ENCODE measurements around the gene SIK3.
"Not testable (repeated sequence)": the region's sequence is repeated elsewhere in the genome, so short reads cannot be mapped to it uniquely, and the experiment has no call there.

SIK3 gene

DNA sequence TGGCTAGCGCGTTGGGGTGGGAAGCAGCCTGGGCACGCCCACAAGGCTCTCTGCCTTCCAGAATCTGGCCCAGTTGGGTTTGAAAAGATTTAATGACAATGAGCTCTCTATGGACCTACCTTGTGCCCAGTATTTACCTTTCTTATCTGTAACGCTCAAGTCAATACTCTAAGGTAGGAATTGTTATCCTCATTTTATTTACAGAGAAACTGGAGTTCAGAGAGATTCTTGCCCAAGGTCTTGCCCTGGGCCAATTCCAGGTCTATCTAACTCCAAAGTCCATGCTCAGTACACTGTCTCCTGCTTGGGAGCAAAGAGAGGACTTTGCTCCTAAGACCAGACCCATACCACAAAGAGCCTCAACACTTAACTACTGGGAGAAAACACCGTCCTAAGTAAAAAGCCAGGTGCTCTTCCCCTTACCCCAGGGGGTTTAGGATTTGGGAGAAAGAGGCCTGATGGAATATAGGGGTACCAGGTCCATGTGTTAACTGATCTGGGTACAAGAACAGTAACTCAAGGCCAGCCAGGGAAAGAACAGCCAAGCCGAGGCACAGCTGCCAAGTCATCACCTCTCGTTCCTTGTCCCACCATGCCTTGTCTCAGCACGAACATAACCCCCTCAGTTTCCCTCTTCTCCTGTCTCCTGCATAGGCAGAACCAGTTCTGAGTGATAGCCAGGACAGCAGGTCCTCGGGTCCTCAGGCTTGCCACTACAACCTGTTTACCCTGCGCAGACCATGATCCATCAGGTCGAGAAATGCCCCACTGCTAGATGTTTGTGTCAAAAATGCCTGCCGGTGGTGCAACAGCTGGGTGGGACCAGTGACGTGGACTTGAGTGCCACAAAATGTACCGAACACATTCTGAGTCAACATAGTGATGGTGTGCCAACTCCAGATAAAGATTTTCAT, 289.7 kb downstream of the SIK3 start:
- CTCF ChIA-PET = interaction anchor here (0.8 to 3.1 kb wide), 2 partner anchors 17 to 18 kb away, joined by 3 to 12 read pairs; partner anchors contain the start of gene APOA5

DNA sequence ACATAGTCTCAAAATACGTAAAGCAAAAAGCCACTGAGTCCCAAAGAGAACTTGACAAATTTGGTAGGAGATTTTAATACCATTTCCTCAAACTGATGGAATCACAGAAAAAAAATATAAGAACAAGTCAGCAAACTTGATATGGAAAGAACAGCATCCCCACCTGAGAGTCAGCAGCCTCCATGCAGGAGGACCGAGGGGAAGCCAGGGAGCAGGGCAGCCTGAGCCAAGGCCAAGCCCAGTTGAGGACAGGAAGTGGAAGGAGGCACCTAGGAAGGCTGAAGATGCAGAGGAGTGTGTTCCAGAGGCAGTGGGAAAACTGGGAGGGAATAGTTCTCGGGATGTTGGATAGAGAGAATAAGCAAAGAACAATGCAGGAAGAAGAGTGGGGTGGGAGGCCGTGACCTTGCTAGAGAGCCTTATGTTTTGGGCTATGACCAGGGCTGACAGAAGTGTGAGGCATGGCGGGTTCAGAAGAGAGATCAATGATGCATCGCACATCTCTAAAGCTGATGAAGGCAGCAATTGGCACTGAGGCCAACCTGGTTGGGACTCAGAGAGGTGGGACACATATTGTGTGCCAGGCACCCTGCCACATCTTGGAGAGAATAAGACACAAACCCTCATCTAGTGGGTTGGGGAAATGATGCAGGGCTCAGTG, 290.5 kb downstream of the SIK3 start:
- TF ChIP-seq, protein P1, sequence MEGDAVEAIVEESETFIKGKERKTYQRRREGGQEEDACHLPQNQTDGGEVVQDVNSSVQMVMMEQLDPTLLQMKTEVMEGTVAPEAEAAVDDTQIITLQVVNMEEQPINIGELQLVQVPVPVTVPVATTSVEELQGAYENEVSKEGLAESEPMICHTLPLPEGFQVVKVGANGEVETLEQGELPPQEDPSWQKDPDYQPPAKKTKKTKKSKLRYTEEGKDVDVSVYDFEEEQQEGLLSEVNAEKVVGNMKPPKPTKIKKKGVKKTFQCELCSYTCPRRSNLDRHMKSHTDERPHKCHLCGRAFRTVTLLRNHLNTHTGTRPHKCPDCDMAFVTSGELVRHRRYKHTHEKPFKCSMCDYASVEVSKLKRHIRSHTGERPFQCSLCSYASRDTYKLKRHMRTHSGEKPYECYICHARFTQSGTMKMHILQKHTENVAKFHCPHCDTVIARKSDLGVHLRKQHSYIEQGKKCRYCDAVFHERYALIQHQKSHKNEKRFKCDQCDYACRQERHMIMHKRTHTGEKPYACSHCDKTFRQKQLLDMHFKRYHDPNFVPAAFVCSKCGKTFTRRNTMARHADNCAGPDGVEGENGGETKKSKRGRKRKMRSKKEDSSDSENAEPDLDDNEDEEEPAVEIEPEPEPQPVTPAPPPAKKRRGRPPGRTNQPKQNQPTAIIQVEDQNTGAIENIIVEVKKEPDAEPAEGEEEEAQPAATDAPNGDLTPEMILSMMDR (IDR thresholded peaks at IDR 0.05; ENCODE audit: insufficient read depth, low read length, missing control alignments) = no peak
- ChIA-PET POLR2A (no interaction called here), CTCF (interaction anchor here (0.8 kb wide), 1 partner anchor 16 kb away, joined by 3 read pairs; the partner anchor contains the start of gene APOA5)
- no peak overlapping the region for H3K4me3 ChIP-seq (ENCODE audit: low read depth, low read length)
- DNase-seq (ENCODE audit: low read depth, low spot score) = no peak

More for the DNA sequence above, 289.7 kb downstream of the SIK3 start:
- no peak overlapping the region for H3K4me3 ChIP-seq (ENCODE audit: low read depth, low read length)
- POLR2A ChIA-PET = no interaction called here
- TF ChIP-seq, protein P1 (IDR thresholded peaks at IDR 0.05; ENCODE audit: insufficient read depth, low read length, missing control alignments) = no peak
- no peak for DNase-seq (ENCODE audit: low read depth, low spot score)

DNA sequence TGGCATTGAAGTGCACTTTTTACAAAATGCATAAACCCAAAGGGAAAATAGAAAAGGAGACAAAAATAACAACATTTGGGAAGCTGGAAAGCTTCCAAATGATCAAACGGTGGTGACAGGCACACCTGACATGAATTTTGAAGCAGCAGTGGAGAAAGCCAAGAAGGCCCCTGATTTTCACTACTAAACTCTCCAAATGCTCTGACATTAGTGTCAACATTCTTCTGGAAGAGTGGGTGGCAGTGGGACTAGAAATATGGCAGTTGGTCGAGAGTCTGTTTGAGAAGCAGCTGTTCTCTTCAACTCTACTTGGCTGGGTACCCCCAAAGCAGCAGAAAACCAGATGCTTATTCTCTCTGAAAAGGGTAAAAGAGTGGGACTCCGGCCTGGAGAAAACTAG, 294.2 kb downstream of the SIK3 start:
- TF ChIP-seq, protein P1 (IDR thresholded peaks at IDR 0.05; ENCODE audit: insufficient read depth, low read length, missing control alignments) = no peak
- CTCF ChIA-PET = interaction anchor here (1.2 kb wide), 1 partner anchor 13 kb away, joined by 4 read pairs; no protein-coding TSS in a partner anchor
- POLR2A ChIA-PET = interaction anchor here (0.7 kb wide), 1 partner anchor 17 kb away, joined by 3 read pairs; no protein-coding TSS in a partner anchor
- no peak overlapping the region for H3K4me3 ChIP-seq (ENCODE audit: low read depth, low read length)
- DNase-seq (ENCODE audit: low read depth, low spot score) = no peak

DNA sequence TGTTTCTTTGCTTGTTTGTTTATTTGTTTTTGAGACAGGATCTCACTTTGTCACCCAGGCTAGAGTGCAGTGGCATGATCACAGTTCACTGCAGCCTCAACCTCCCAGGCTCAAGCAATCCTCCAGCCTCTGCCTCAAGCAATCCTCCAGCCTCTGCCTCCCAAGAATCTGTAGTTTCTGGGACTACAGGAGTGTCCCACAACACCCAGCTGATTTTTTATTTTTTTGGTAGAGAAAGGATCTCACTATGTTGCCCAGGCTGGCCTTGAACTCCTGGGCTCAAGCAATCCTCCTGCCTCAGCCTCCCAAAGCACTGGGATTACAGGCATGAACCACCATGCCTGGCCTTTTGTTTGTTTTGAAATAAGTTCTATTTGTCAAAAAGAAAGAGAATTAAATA, 296.6 kb downstream of the SIK3 start:
- H3K4me3 ChIP-seq (ENCODE audit: low read depth, low read length); DNase-seq (ENCODE audit: low read depth, low spot score); POLR2A ChIA-PET: not testable (repeated sequence)
- CTCF ChIA-PET = interaction anchor here (4.3 kb wide), 1 partner anchor 11 kb away, joined by 28 read pairs; the partner anchor contains the start of gene APOA5

DNA sequence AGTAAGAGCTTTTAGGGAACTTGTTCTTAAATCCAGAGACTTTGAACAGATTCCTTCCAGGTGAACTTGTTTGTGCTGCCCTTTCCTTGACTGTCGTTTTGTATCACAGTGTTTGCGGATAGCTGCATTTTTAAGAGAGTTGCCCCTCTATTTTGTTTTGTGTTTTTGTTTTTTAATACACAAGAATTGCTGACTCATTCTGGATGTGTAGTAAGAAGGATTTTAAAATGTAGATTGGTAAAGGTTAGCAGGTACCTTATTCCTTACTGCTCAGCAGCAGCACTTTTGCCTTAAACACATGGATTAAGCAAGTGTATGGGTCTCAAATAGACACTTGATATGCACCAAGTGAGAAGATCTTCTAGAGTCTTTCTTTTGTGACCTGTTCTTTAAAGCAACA, 297.6 kb downstream of the SIK3 start:
- H3K4me3 ChIP-seq (ENCODE audit: low read depth, low read length) = no peak overlapping the region
- ChIA-PET POLR2A (no interaction called here), CTCF (interaction anchor here (0.6 to 4.3 kb wide), 3 partner anchors 10 to 14 kb away, joined by 3 to 28 read pairs (median 3); partner anchors contain the start of gene APOA5)
- no peak for DNase-seq (ENCODE audit: low read depth, low spot score)
- TF ChIP-seq, protein P1 (IDR thresholded peaks at IDR 0.05; ENCODE audit: insufficient read depth, low read length, missing control alignments) = no peak

DNA sequence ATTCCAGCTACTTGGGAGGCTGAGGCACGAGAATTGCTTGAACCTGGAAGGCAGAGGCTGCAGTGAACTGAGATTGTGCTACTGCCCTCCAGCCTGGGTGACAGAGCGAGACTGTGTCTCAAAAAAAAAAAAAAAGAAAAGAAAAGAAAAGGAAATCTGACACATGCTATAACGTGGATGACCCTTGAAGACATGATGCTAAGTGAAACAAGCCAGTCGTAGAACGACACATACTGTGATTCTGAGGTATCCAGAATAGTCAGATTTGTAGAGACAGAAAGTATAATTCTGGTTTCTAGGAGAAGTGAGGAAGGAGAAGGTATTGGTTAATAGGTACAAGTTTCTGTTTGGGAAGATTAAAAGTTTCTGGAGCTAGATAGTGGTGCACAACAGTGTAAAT, 299.9 kb downstream of the SIK3 start:
- CTCF ChIA-PET = interaction anchor here (0.7 to 4.3 kb wide), 3 partner anchors 8 to 38 kb away, joined by 3 to 28 read pairs (median 6); partner anchors contain the start of gene APOA5
- TF ChIP-seq, protein P1 (IDR thresholded peaks at IDR 0.05; ENCODE audit: insufficient read depth, low read length, missing control alignments) = no peak
- POLR2A ChIA-PET = no interaction called here
- no peak for DNase-seq (ENCODE audit: low read depth, low spot score)
- H3K4me3 ChIP-seq (ENCODE audit: low read depth, low read length) = no peak overlapping the region

Measured in AG04449 (cell line).